Measurements from ENCODE around the gene ATAT1. TPM values are rescaled to one million over a fixed set of nuclear protein-coding genes. Genes with fewer than 3 reads are reported as not detected.

The ATAT1 gene
- total RNA-seq, 1 experiment from 2014 or later: 6.4 TPM

- TF ChIP-seq CTCF (IDR thresholded peaks at IDR 0.05; ENCODE audit: unreplicated experiment): no peak
- BruUV-seq (replicated peaks): no TSS peak
- ChIA-PET POLR2A (interaction anchor here (0.6 to 9.1 kb wide), 3 partner anchors 11 to 54 kb away, joined by 3 to 208 read pairs (median 11); partner anchors contain the start of genes MDC1 and TUBB), CTCF (interaction anchor here (1.5 to 17.5 kb wide), 3 partner anchors 9 to 50 kb away, joined by 6 to 537 read pairs (median 26); partner anchors contain the start of genes MDC1 and TUBB)
- Mint-ChIP-seq H3K27ac (ENCODE audit: low read depth, unreplicated experiment) (peak overlapping the region; percentile 82), H3K9me3 (ENCODE audit: unreplicated experiment) (no peaks in the 10 kb centered on the region), H3K36me3 (ENCODE audit: insufficient read depth, unreplicated experiment) (peaks cover 61% of the 10 kb centered on the region), H3K27me3 (ENCODE audit: insufficient read depth, unreplicated experiment) (no peaks in the 10 kb centered on the region), H3K4me1 (ENCODE audit: insufficient read depth, unreplicated experiment) (peaks cover 12% of the 10 kb centered on the region), H3K4me3 (ENCODE audit: unreplicated experiment) (no peak overlapping the region)
- intact Hi-C loops (cut with micrococcal nuclease): no loop called here
- DNase-seq (ENCODE audit: unreplicated experiment): no peak
Observed at GRCh38 chr6:30676660-30677285, 50.1 kb downstream of the ATAT1 start.

GRCh38 chr6:30678964-30679726 is 52.5 kb downstream of the ATAT1 start:
- intact Hi-C loops (cut with micrococcal nuclease): loop anchor here (1.0 kb wide), 2 partner anchors 43 to 391 kb away; no protein-coding TSS in a partner anchor
- POLR2A ChIA-PET: interaction anchor here (0.6 to 9.1 kb wide), 7 partner anchors 9 to 205 kb away, joined by 3 to 208 read pairs (median 6); partner anchors contain the start of genes DDR1, MDC1, NRM and TUBB
- no TSS peak for BruUV-seq (replicated peaks)
- DNase-seq (ENCODE audit: unreplicated experiment): peak; percentile 82
- peak; percentile 98 for TF ChIP-seq CTCF (IDR thresholded peaks at IDR 0.05; ENCODE audit: unreplicated experiment)
- Mint-ChIP-seq H3K27ac (ENCODE audit: low read depth, unreplicated experiment) (no peak overlapping the region), H3K27me3 (ENCODE audit: insufficient read depth, unreplicated experiment) (no peaks in the 10 kb centered on the region), H3K36me3 (ENCODE audit: insufficient read depth, unreplicated experiment) (peaks cover 70% of the 10 kb centered on the region), H3K4me1 (ENCODE audit: insufficient read depth, unreplicated experiment) (peaks cover 28% of the 10 kb centered on the region), H3K4me3 (ENCODE audit: unreplicated experiment) (peak overlapping the region; percentile 41), H3K9me3 (ENCODE audit: unreplicated experiment) (no peaks in the 10 kb centered on the region)
- CTCF ChIA-PET: interaction anchor here (0.5 to 17.5 kb wide), 18 partner anchors 9 to 408 kb away, joined by 3 to 537 read pairs (median 4); partner anchors contain the start of genes MDC1 and TUBB

GRCh38 chr6:30679765-30680535 is 53.3 kb downstream of the ATAT1 start:
- Mint-ChIP-seq H3K27me3 (ENCODE audit: insufficient read depth, unreplicated experiment) (no peaks in the 10 kb centered on the region), H3K27ac (ENCODE audit: low read depth, unreplicated experiment) (no peak overlapping the region), H3K36me3 (ENCODE audit: insufficient read depth, unreplicated experiment) (peaks cover 75% of the 10 kb centered on the region), H3K9me3 (ENCODE audit: unreplicated experiment) (no peaks in the 10 kb centered on the region), H3K4me3 (ENCODE audit: unreplicated experiment) (peak overlapping the region; percentile 41), H3K4me1 (ENCODE audit: insufficient read depth, unreplicated experiment) (peaks cover 34% of the 10 kb centered on the region)
- DNase-seq (ENCODE audit: unreplicated experiment): no peak
- BruUV-seq (replicated peaks): no TSS peak
- TF ChIP-seq CTCF (IDR thresholded peaks at IDR 0.05; ENCODE audit: unreplicated experiment): no peak
- intact Hi-C loops (cut with micrococcal nuclease): loop anchor here (1.0 kb wide), 2 partner anchors 42 to 390 kb away; no protein-coding TSS in a partner anchor
- ChIA-PET POLR2A (interaction anchor here (0.5 to 9.1 kb wide), 8 partner anchors 8 to 204 kb away, joined by 3 to 251 read pairs (median 6); partner anchors contain the start of genes DDR1, MDC1 and TUBB), CTCF (interaction anchor here (0.7 to 17.5 kb wide), 7 partner anchors 9 to 407 kb away, joined by 3 to 537 read pairs (median 4); partner anchors contain the start of genes MDC1 and TUBB)

All from MCF 10A (cell line).